HCT116 (cell line): ENCODE results near the gene XPNPEP1. TPM values are rescaled to one million over a fixed set of nuclear protein-coding genes. Genes with fewer than 3 reads are reported as not detected.

ENCODE experiments used
- ATAC-seq: fragments of 200-7000 bp; cut with Tn5 transposase; 2 replicates; pipeline ENCODE4 v1.9.1; 2020; ENCODE audit warnings: mild to moderate bottlenecking, moderate library complexity
- BruUV-seq: library from RNA; stranded (reverse); fragments of 400-500 nt; replicated peaks from 2 replicates; lab custom pipeline; 2021; lab: Mats Ljungman, UMichigan
- CTCF ChIA-PET: fragments of 300-600 bp; sonication (Branson Sonifier 250); formaldehyde crosslinking; loops from one replicate; lab custom pipeline; 2021; ENCODE audit warnings: antibody characterized with exemption; lab: Charles Lee
- POLR2A ChIA-PET: fragments of 300-600, 350-600 bp; sonication (Branson Sonifier 250); formaldehyde crosslinking; loops from one replicate; lab custom pipeline; 2021; ENCODE audit warnings: antibody characterized with exemption; lab: Charles Lee
- RAD21 ChIA-PET, 2 experiments: fragments of 300-600 bp; sonication (Branson Sonifier 250); formaldehyde crosslinking; loops; one replicate each; lab custom pipeline; 2023; ENCODE audit warnings: low total read pairs in 2 of 2; ENCODE audit not compliant: uncharacterized antibody in 2 of 2, unreplicated experiment in 2 of 2, low non-redundant PET in 1 of 2; lab: Charles Lee
- DNase-seq: peaks from one replicate; pipeline ENCODE4 v3.0.0-alpha.2; 2010; ENCODE audit warnings: low read depth, low spot score
- H2AFZ ChIP-seq: fragments of 200-600 bp; shearing (Covaris generic), sonication (generic); 2 replicates; pipeline ENCODE4 v1.6.1; 2017; ENCODE audit warnings: low read depth, mixed run types, mixed read lengths, antibody characterized with exemption, low read length; ENCODE audit not compliant: poor library complexity, severe bottlenecking
- H3K27ac ChIP-seq: 2 replicates; pipeline ENCODE4 v1.5.1; 2012; ENCODE audit warnings: low read depth, low read length
- H3K27me3 ChIP-seq: fragments of 200-600 bp; sonication (generic); 2 replicates; pipeline ENCODE4 v1.6.1; 2016; ENCODE audit warnings: mixed run types, low read length, mixed read lengths; ENCODE audit not compliant: insufficient read depth
- H3K36me3 ChIP-seq, 2 experiments: fragments of 200-500 bp in 1 of 2; fragments of 200-600 bp in 1 of 2; sonication (Bioruptor generic) in 1 of 2; sonication (generic) in 1 of 2; 2 replicates each; pipeline versions ENCODE4 v1.5.1 to v1.6.1; 2014 to 2016; ENCODE audit warnings: low read length in 2 of 2, inconsistent platforms in 1 of 2, mixed read lengths in 1 of 2, mixed run types in 1 of 2; ENCODE audit not compliant: insufficient read depth in 2 of 2, control insufficient read depth in 1 of 2
- H3K4me1 ChIP-seq, 2 experiments: fragments of 200-600 bp in 1 of 2; sonication (generic) in 1 of 2; 2 replicates each; pipeline versions ENCODE4 v1.5.1 to v1.6.1; 2012 to 2017; ENCODE audit warnings: low read length in 2 of 2, inconsistent platforms in 1 of 2, mild to moderate bottlenecking in 1 of 2, mixed read lengths in 1 of 2, mixed run types in 1 of 2, moderate library complexity in 1 of 2; ENCODE audit not compliant: insufficient read depth in 2 of 2, control insufficient read depth in 1 of 2
- H3K4me2 ChIP-seq: fragments of 200-600 bp; sonication (generic); 2 replicates; pipeline ENCODE4 v1.6.1; 2017; ENCODE audit warnings: mixed run types, low read length, mixed read lengths
- H3K4me3 ChIP-seq, 2 experiments: fragments of 200-600 bp in 1 of 2; sonication (generic) in 1 of 2; replicated peaks in 1 of 2; 2 replicates each; pipeline ENCODE4 v1.5.1; 2011 to 2016; ENCODE audit warnings: low read length in 2 of 2, control low read depth in 1 of 2, low read depth in 1 of 2, mild to moderate bottlenecking in 1 of 2, mixed read lengths in 1 of 2, mixed run types in 1 of 2
- H3K79me2 ChIP-seq: fragments of 200-600 bp; sonication (generic); 2 replicates; pipeline ENCODE4 v1.6.1; 2017; ENCODE audit warnings: mild to moderate bottlenecking, mixed run types, low read length, moderate library complexity, mixed read lengths; ENCODE audit not compliant: insufficient read depth
- H3K9ac ChIP-seq: fragments of 200-600 bp; sonication (generic); 2 replicates; pipeline ENCODE4 v1.6.1; 2016; ENCODE audit warnings: low read length, mixed read lengths
- H3K9me2 ChIP-seq: fragments of 200-600 bp; sonication (generic), shearing (Covaris generic); 2 replicates; pipeline ENCODE4 v1.6.1; 2017; ENCODE audit warnings: mixed run types, mild to moderate bottlenecking, moderate library complexity; ENCODE audit not compliant: insufficient read depth
- H3K9me3 ChIP-seq, 2 experiments: fragments of 200-500 bp in 1 of 2; fragments of 200-600 bp in 1 of 2; sonication (Bioruptor generic) in 1 of 2; sonication (generic) in 1 of 2; 2 replicates each; pipeline ENCODE4 v1.6.1; 2014 to 2017; ENCODE audit warnings: low read length in 2 of 2, mixed read lengths in 2 of 2, inconsistent platforms in 1 of 2, low read depth in 1 of 2, mild to moderate bottlenecking in 1 of 2, mixed run types in 1 of 2, moderate library complexity in 1 of 2; ENCODE audit not compliant: control insufficient read depth in 1 of 2, insufficient read depth in 1 of 2
- H4K20me1 ChIP-seq: fragments of 200-600 bp; sonication (generic), shearing (Covaris generic); 2 replicates; pipeline ENCODE4 v1.6.1; 2017; ENCODE audit warnings: mixed run types, mild to moderate bottlenecking, moderate library complexity; ENCODE audit not compliant: insufficient read depth
- ATF3 ChIP-seq: IDR thresholded peaks from 2 replicates; pipeline ENCODE4 v1.6.1; 2012
- CBX3 ChIP-seq: IDR thresholded peaks from 2 replicates; pipeline ENCODE4 v1.6.1; 2012; ENCODE audit warnings: low read depth
- EZH2 ChIP-seq: fragments of 200-600 bp; sonication (generic); IDR thresholded peaks from 2 replicates; pipeline ENCODE4 v1.6.1; 2017; ENCODE audit warnings: antibody characterized with exemption, mixed run types
- EZH2phosphoT487 ChIP-seq: fragments of 200-600 bp; IDR thresholded peaks from 2 replicates; pipeline ENCODE4 v1.6.1; 2018; ENCODE audit warnings: antibody characterized with exemption, borderline replicate concordance
- FOSL1 ChIP-seq: IDR thresholded peaks from 2 replicates; pipeline ENCODE4 v1.6.1; 2012; ENCODE audit warnings: low read depth
- JUND ChIP-seq: IDR thresholded peaks from 2 replicates; pipeline ENCODE4 v1.6.1; 2012
- POLR2AphosphoS5 ChIP-seq: IDR thresholded peaks from 2 replicates; pipeline ENCODE4 v1.6.1; 2011; ENCODE audit warnings: mild to moderate bottlenecking, low read depth, low read length, moderate library complexity
- RAD21 ChIP-seq: IDR thresholded peaks from 2 replicates; pipeline ENCODE4 v1.6.1; 2012; ENCODE audit warnings: low read depth, mild to moderate bottlenecking
- SIN3A ChIP-seq: IDR thresholded peaks from 2 replicates; pipeline ENCODE4 v1.6.1; 2012; ENCODE audit warnings: low read depth
- SP1 ChIP-seq: IDR thresholded peaks from 2 replicates; pipeline ENCODE4 v1.6.1; 2012; ENCODE audit warnings: low read depth
- SRF ChIP-seq: IDR thresholded peaks from 2 replicates; pipeline ENCODE4 v1.6.1; 2012; ENCODE audit warnings: low read depth
- YY1 ChIP-seq: IDR thresholded peaks from 2 replicates; pipeline ENCODE4 v1.6.1; 2011; ENCODE audit warnings: low read length, low read depth, moderate library complexity, mild to moderate bottlenecking; ENCODE audit not compliant: insufficient replicate concordance; ENCODE audit errors: extremely low read depth
- ZFX ChIP-seq: fragments of 450-650 bp; IDR thresholded peaks from 2 replicates; pipeline ENCODE4 v1.6.1; 2017
- ZNF274 ChIP-seq: fragments of 200-500 bp; sonication (Bioruptor generic); IDR thresholded peaks from 2 replicates; pipeline ENCODE4 v1.6.1; 2014; ENCODE audit warnings: mild to moderate bottlenecking, low read depth, low read length, inconsistent platforms
- intact Hi-C: fragments of 100-400 bp; cut with micrococcal nuclease; formaldehyde crosslinking; loops from 2 replicates; pipeline ENCODE4 v1.10.0; 2022
- total RNA-seq: library from RNA; stranded (reverse); gene quantifications from one replicate; pipeline ENCODE4 v1.2.1, GENCODE V29; 2021; ENCODE audit not compliant: unreplicated experiment
- TF ChIP-seq, protein P1 (sequence below), 3 experiments: fragments of 200-600 bp in 1 of 3; sonication (generic) in 1 of 3; IDR thresholded peaks in 2 of 3; conservative IDR thresholded peaks in 1 of 3; 2 replicates each; pipeline ENCODE4 v1.5.1; 2012 to 2017; ENCODE audit warnings: low read depth in 2 of 3, low read length in 2 of 3, antibody characterized with exemption in 1 of 3, borderline replicate concordance in 1 of 3, control low read depth in 1 of 3, mild to moderate bottlenecking in 1 of 3, mixed read lengths in 1 of 3, mixed run types in 1 of 3, moderate library complexity in 1 of 3; ENCODE audit not compliant: insufficient read depth in 1 of 3
- TF ChIP-seq, protein P2 (sequence below): IDR thresholded peaks from 2 replicates; pipeline ENCODE4 v1.6.1; 2012

XPNPEP1 gene
- total RNA-seq, 1 experiment from 2014 or later = 87.3 TPM

DNA sequence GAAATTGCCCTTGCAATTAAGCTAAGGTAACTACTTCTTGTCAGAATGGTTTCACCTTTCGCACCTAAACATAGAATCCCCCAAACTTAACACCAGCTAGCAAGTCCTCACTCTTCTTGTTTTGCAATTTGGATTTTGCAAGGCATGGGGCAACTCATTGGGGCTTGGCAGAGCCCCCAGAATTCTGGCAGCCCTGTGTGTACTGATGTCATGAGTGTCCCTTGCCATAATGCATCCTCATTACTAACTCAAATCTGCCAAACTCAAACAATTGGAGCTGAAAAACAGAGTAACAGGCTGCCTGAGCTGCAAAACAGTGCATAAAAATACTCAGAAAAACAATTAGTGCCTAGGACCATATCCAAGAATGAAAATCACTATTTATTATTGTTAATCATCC, 7.9 kb upstream of the XPNPEP1 start:
- no peaks in the 10 kb centered on the region for H4K20me1 ChIP-seq
- no peaks in the 10 kb centered on the region for H3K4me1 ChIP-seq
- no TSS peak for BruUV-seq
- DNase-seq (no peak), ATAC-seq (no peak)
- TF ChIP-seq FOSL1 (no peak), RAD21 (no peak)
- TF ChIP-seq, protein P1, sequence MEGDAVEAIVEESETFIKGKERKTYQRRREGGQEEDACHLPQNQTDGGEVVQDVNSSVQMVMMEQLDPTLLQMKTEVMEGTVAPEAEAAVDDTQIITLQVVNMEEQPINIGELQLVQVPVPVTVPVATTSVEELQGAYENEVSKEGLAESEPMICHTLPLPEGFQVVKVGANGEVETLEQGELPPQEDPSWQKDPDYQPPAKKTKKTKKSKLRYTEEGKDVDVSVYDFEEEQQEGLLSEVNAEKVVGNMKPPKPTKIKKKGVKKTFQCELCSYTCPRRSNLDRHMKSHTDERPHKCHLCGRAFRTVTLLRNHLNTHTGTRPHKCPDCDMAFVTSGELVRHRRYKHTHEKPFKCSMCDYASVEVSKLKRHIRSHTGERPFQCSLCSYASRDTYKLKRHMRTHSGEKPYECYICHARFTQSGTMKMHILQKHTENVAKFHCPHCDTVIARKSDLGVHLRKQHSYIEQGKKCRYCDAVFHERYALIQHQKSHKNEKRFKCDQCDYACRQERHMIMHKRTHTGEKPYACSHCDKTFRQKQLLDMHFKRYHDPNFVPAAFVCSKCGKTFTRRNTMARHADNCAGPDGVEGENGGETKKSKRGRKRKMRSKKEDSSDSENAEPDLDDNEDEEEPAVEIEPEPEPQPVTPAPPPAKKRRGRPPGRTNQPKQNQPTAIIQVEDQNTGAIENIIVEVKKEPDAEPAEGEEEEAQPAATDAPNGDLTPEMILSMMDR (IDR thresholded peaks at IDR 0.05 in 2 of 3, conservative IDR thresholded peaks at IDR 0.05 in 1 of 3; ENCODE audit: borderline replicate concordance in 1 of 3, insufficient read depth in 1 of 3, low read depth in 2 of 3, low read length in 2 of 3) = no peak
- TF ChIP-seq, all 23 proteins: peak for 0
- H3K27ac ChIP-seq = no peak overlapping the region
- H3K4me2 ChIP-seq = no peak overlapping the region
- H3K9ac ChIP-seq = no peak overlapping the region
- no peaks in the 10 kb centered on the region for H3K36me3 ChIP-seq
- ChIA-PET CTCF (no interaction called here), POLR2A (no interaction called here), RAD21 (no interaction called here)
- no peaks in the 10 kb centered on the region for H3K9me3 ChIP-seq
- H3K79me2 ChIP-seq = no peaks in the 10 kb centered on the region
- no peak overlapping the region for H2AFZ ChIP-seq
- H3K4me3 ChIP-seq = no peak overlapping the region
- H3K27me3 ChIP-seq = no peaks in the 10 kb centered on the region
- H3K9me2 ChIP-seq = no peaks in the 10 kb centered on the region
- intact Hi-C loops = no loop called here

DNA sequence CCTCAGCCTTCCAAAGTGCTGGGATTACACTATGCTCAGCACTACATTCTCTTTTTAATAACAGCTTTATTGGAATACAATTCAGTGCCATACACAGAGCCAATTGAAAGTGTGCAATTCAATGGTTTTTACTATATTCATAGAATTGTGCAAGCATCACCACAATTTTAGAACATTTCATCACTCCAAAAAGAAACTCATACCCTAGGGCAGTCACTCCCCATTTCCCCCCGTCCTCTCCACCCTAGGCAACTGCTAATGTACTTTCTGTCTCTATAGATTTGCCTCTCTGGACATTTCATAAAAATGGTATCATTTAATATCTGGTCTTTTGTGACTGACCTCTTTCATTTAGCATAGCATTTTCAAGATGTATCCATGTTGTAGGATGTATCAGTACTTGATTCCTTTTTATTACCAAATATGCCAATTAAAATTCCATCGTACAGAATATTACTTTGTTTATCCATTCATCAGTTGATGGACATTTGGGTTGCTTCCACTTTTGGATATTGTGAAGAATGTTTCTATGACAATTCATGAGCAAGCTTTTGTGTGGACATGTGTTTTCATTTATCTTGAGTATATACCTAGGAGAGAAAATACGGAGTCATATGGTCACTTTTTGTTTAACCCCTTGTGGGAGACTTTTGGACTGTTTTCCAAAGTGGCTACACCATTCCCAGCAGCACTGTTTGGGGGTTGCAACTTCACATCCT, 6.3 kb upstream of the XPNPEP1 start:
- Histone ChIP-seq H3K4me3 (no peak overlapping the region), H3K36me3 (no peaks in the 10 kb centered on the region), H3K4me1 (no peaks in the 10 kb centered on the region), H3K27me3 (no peaks in the 10 kb centered on the region), H3K27ac (no peak overlapping the region), H4K20me1 (no peaks in the 10 kb centered on the region), H2AFZ (no peak overlapping the region), H3K9me2 (no peaks in the 10 kb centered on the region), H3K9me3 (no peaks in the 10 kb centered on the region), H3K9ac (no peak overlapping the region), H3K79me2 (no peaks in the 10 kb centered on the region), H3K4me2 (no peak overlapping the region)
- POLR2A ChIA-PET = no interaction called here
- intact Hi-C loops = loop anchor here (10.0 kb wide), 1 partner anchor 295 kb away; no protein-coding TSS in a partner anchor
- no peak for DNase-seq
- RAD21 ChIA-PET = no interaction called here
- no TSS peak for BruUV-seq
- CTCF ChIA-PET = no interaction called here
- ATAC-seq = no peak
- no peak for TF ChIP-seq EZH2
- TF ChIP-seq CBX3 = no peak
- no peak for TF ChIP-seq SRF
- TF ChIP-seq, protein P1 (IDR thresholded peaks at IDR 0.05 in 2 of 3, conservative IDR thresholded peaks at IDR 0.05 in 1 of 3; ENCODE audit: borderline replicate concordance in 1 of 3, insufficient read depth in 1 of 3, low read depth in 2 of 3, low read length in 2 of 3) = no peak
- TF ChIP-seq EZH2phosphoT487 = no peak
- no peak for TF ChIP-seq RAD21
- TF ChIP-seq ZFX = no peak
- TF ChIP-seq YY1 = no peak
- no peak for TF ChIP-seq ATF3
- no peak for TF ChIP-seq ZNF274
- TF ChIP-seq, protein P2, sequence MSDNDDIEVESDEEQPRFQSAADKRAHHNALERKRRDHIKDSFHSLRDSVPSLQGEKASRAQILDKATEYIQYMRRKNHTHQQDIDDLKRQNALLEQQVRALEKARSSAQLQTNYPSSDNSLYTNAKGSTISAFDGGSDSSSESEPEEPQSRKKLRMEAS = no peak
- TF ChIP-seq JUND = no peak
- no peak for TF ChIP-seq POLR2AphosphoS5
- TF ChIP-seq SIN3A = no peak
- no peak for TF ChIP-seq SP1
